ENCODE data around the gene THRA. TPM values are rescaled to one million over a fixed set of nuclear protein-coding genes. Genes with fewer than 3 reads are reported as not detected.

THRA gene
- total and polyA plus RNA-seq, 12 donors = 29.8 to 102 (median 67.1) TPM

DNA sequence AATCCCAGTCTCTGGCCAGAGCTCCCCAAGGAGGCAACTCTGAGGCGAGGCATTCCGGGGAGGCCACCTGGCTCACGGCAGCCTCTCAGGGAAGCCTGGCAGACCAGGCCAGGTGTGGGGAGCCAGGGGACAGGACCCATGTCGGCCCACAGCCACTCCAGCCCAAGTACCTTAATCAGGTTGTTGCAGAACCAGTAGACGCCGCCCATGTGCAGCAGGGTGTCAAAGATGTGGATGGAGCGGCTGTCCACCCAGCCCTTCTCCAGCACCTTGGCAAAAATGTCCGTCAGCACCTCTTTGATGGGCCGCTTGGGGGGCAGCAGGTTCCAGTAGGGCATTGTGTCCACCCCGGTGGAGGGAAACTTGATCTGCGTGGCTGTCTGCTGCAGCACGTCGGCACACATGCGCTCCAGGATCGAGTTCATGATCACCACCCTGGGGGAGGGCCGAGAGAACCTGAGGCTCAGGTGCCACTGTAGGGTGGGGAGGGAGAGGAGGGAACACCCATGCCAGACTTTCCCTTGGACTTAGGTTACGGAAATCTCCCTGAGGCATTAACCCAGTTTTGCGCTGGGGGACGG lies 39.7 kb upstream of the THRA start:
- Histone ChIP-seq H3K9me3 (no peaks in the 10 kb centered on the region), H3K27ac (peak overlapping the region in 1 of 10 donors; percentile 50), H3K36me3 (peaks cover 0 to 89% (median 64%) of the 10 kb centered on the region in 9 donors), H3K27me3 (no peaks in the 10 kb centered on the region), H3K4me1 (peaks cover 8 to 64% (median 29%) of the 10 kb centered on the region in 9 donors), H3K4me3 (no peak overlapping the region)
- intact Hi-C loops (cut with DNase I) = loop anchor here in 2 of 10 donors (10.0 kb wide), 1 partner anchor 142 kb away; no protein-coding TSS in a partner anchor
- TF ChIP-seq, protein P1, sequence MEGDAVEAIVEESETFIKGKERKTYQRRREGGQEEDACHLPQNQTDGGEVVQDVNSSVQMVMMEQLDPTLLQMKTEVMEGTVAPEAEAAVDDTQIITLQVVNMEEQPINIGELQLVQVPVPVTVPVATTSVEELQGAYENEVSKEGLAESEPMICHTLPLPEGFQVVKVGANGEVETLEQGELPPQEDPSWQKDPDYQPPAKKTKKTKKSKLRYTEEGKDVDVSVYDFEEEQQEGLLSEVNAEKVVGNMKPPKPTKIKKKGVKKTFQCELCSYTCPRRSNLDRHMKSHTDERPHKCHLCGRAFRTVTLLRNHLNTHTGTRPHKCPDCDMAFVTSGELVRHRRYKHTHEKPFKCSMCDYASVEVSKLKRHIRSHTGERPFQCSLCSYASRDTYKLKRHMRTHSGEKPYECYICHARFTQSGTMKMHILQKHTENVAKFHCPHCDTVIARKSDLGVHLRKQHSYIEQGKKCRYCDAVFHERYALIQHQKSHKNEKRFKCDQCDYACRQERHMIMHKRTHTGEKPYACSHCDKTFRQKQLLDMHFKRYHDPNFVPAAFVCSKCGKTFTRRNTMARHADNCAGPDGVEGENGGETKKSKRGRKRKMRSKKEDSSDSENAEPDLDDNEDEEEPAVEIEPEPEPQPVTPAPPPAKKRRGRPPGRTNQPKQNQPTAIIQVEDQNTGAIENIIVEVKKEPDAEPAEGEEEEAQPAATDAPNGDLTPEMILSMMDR (IDR thresholded peaks at IDR 0.05) = no peak
- WGBS, 2 donors = 84 to 86% methylated on average over 19 of the region's 19 CpGs
- ATAC-seq (no peak), DNase-seq (no peak)

- TF ChIP-seq, protein P1 (IDR thresholded peaks at IDR 0.05) = no peak
- no peaks in the 10 kb centered on the region for H3K9me3 ChIP-seq
- no peak overlapping the region for H3K4me3 ChIP-seq
- ATAC-seq = peak in 7 of 8 donors; percentile 25 to 65 (median 43)
- WGBS, 2 donors = 66 to 68% methylated on average over 10 of the region's 10 CpGs
- H3K27ac ChIP-seq = peak overlapping the region in 3 of 10 donors; percentile 19 to 50 (median 43)
- H3K36me3 ChIP-seq = peaks cover 0 to 96% (median 68%) of the 10 kb centered on the region in 9 donors
- peaks cover 8 to 57% (median 23%) of the 10 kb centered on the region in 9 donors for H3K4me1 ChIP-seq
- H3K27me3 ChIP-seq = no peaks in the 10 kb centered on the region
- intact Hi-C loops (cut with DNase I) = loop anchor here in 2 of 10 donors (10.0 kb wide), 1 partner anchor 141 kb away; no protein-coding TSS in a partner anchor
- peak; percentile 43 to 61 for DNase-seq
Observed at GRCh38 chr17:40023590-40024292, 39.0 kb upstream of the THRA start.

GRCh38 chr17:40024901-40025300 lies 37.9 kb upstream of the THRA start:
- H3K4me3 ChIP-seq = no peak overlapping the region
- H3K9me3 ChIP-seq = no peaks in the 10 kb centered on the region
- H3K4me1 ChIP-seq = peaks cover 8 to 49% (median 21%) of the 10 kb centered on the region in 9 donors
- no peaks in the 10 kb centered on the region for H3K27me3 ChIP-seq
- ATAC-seq (no peak), DNase-seq (no peak)
- intact Hi-C loops (cut with DNase I) = loop anchor here in 3 of 10 donors (5.0 to 10.0 kb wide), 2 partner anchors 62 to 140 kb away; no protein-coding TSS in a partner anchor
- WGBS, 2 donors = 91 to 95% methylated on average over 8 of the region's 8 CpGs
- peaks cover 0 to 100% (median 75%) of the 10 kb centered on the region in 9 donors for H3K36me3 ChIP-seq
- H3K27ac ChIP-seq = no peak overlapping the region
- TF ChIP-seq, protein P1 (IDR thresholded peaks at IDR 0.05) = no peak

GRCh38 chr17:40025559-40025958 lies 37.2 kb upstream of the THRA start:
- WGBS, 2 donors = 87 to 92% methylated on average over 2 of the region's 2 CpGs
- H3K4me3 ChIP-seq = no peak overlapping the region
- H3K4me1 ChIP-seq = peaks cover 8 to 49% (median 21%) of the 10 kb centered on the region in 9 donors
- H3K36me3 ChIP-seq = peaks cover 0 to 100% (median 75%) of the 10 kb centered on the region in 9 donors
- intact Hi-C loops (cut with DNase I) = loop anchor here in 3 of 10 donors (5.0 to 10.0 kb wide), 2 partner anchors 62 to 139 kb away; no protein-coding TSS in a partner anchor
- TF ChIP-seq, protein P1 (IDR thresholded peaks at IDR 0.05) = no peak
- H3K27ac ChIP-seq = no peak overlapping the region
- no peaks in the 10 kb centered on the region for H3K9me3 ChIP-seq
- no peaks in the 10 kb centered on the region for H3K27me3 ChIP-seq
- no peak for ATAC-seq
- DNase-seq = no peak
